A673 (cell line): ENCODE results near the gene TROAP. TPM values are rescaled to one million over a fixed set of nuclear protein-coding genes. Genes with fewer than 3 reads are reported as not detected.

ENCODE experiments used
- BruUV-seq: library from RNA; stranded (reverse); fragments of 400-500 nt; replicated peaks from 2 replicates; lab custom pipeline; 2021; lab: Mats Ljungman, UMichigan
- CTCF ChIA-PET: fragments of 300-600 bp; sonication (Branson Sonifier 250); formaldehyde crosslinking; loops from one replicate; lab custom pipeline; 2022; ENCODE audit warnings: antibody characterized with exemption; lab: Charles Lee
- POLR2A ChIA-PET: fragments of 300-600 bp; sonication (Branson Sonifier 250); formaldehyde crosslinking; loops from one replicate; lab custom pipeline; 2022; ENCODE audit warnings: antibody characterized with exemption; ENCODE audit not compliant: low non-redundant PET; lab: Charles Lee
- DNase-seq: peaks from one replicate; pipeline ENCODE4 v3.0.0-alpha.2; 2015; ENCODE audit warnings: low spot score
- H3K27ac ChIP-seq: fragments of 200-600 bp; sonication (generic); 2 replicates; pipeline ENCODE4 v1.5.1; 2016; ENCODE audit warnings: mixed run types, low read depth, mild to moderate bottlenecking, mixed read lengths, antibody characterized with exemption, low read length; ENCODE audit not compliant: poor library complexity, severe bottlenecking
- H3K27me3 ChIP-seq: fragments of 200-600 bp; sonication (generic); replicated peaks from 2 replicates; pipeline ENCODE4 v1.6.1; 2017; ENCODE audit warnings: mixed run types, low read depth, mild to moderate bottlenecking, mixed read lengths, antibody characterized with exemption, low read length; ENCODE audit not compliant: insufficient read depth, poor library complexity
- H3K36me3 ChIP-seq: fragments of 200-600 bp; sonication (generic); 2 replicates; pipeline ENCODE4 v1.6.1; 2016; ENCODE audit warnings: mixed run types, mild to moderate bottlenecking, mixed read lengths, antibody characterized with exemption, low read length; ENCODE audit not compliant: insufficient read depth, poor library complexity, severe bottlenecking
- H3K4me1 ChIP-seq: fragments of 200-600 bp; sonication (generic); 2 replicates; pipeline ENCODE4 v1.6.1; 2017; ENCODE audit warnings: mixed run types, mild to moderate bottlenecking, mixed read lengths, antibody characterized with exemption, low read length; ENCODE audit not compliant: insufficient read depth, poor library complexity, severe bottlenecking
- H3K4me3 ChIP-seq: fragments of 200-600 bp; sonication (generic); 2 replicates; pipeline ENCODE4 v1.5.1; 2016; ENCODE audit warnings: low read depth, mixed run types, mild to moderate bottlenecking, mixed read lengths, low read length; ENCODE audit not compliant: poor library complexity, severe bottlenecking
- H3K9me3 ChIP-seq: fragments of 200-600 bp; sonication (generic); 2 replicates; pipeline ENCODE4 v1.6.1; 2016; ENCODE audit warnings: mixed run types, low read depth, mild to moderate bottlenecking, mixed read lengths, antibody characterized with exemption, low read length; ENCODE audit not compliant: poor library complexity, severe bottlenecking
- CTCF ChIP-seq: fragments of 300-800, 200-600 bp; sonication (generic); conservative IDR thresholded peaks from 2 replicates; pipeline ENCODE4 v1.5.1; 2017; ENCODE audit warnings: low read depth, mild to moderate bottlenecking, antibody characterized with exemption, low read length, moderate library complexity, mixed read lengths
- EZH2 ChIP-seq: fragments of 200-600 bp; sonication (generic); IDR thresholded peaks from 2 replicates; pipeline ENCODE4 v1.6.1; 2017; ENCODE audit warnings: borderline replicate concordance, low read depth, mild to moderate bottlenecking, mixed read lengths, antibody characterized with exemption, low read length; ENCODE audit not compliant: poor library complexity, severe bottlenecking
- intact Hi-C: fragments of 100-400 bp; cut with micrococcal nuclease; formaldehyde crosslinking; loops from one replicate; pipeline ENCODE4 v1.10.0; 2022; ENCODE audit not compliant: unreplicated experiment
- total RNA-seq: library from RNA; stranded (reverse); gene quantifications from 2 replicates; pipeline ENCODE4 v1.2.3, GENCODE V29; 2021

Gene TROAP
- total RNA-seq, 1 experiment from 2014 or later, result 124 TPM

GRCh38 chr12:49274396-49275069 lies 48.5 kb upstream of the TROAP start:
- DNase-seq, result no peak
- intact Hi-C loops, result no loop called here
- Histone ChIP-seq H3K9me3 (no peaks in the 10 kb centered on the region), H3K4me3 (no peak overlapping the region), H3K36me3 (peaks cover 44% of the 10 kb centered on the region), H3K27me3 (no peaks in the 10 kb centered on the region), H3K27ac (no peak overlapping the region), H3K4me1 (peaks cover 2% of the 10 kb centered on the region)
- BruUV-seq, result no TSS peak
- POLR2A ChIA-PET, result no interaction called here
- CTCF ChIA-PET, result interaction anchor here (0.5 kb wide), 1 partner anchor 85 kb away, joined by 3 read pairs; no protein-coding TSS in a partner anchor
- no peak for TF ChIP-seq EZH2
- TF ChIP-seq CTCF, result no peak

GRCh38 chr12:49276304-49277290 lies 46.5 kb upstream of the TROAP start:
- Histone ChIP-seq H3K27me3 (no peaks in the 10 kb centered on the region), H3K4me3 (no peak overlapping the region), H3K4me1 (peaks cover 9% of the 10 kb centered on the region), H3K9me3 (no peaks in the 10 kb centered on the region), H3K27ac (no peak overlapping the region), H3K36me3 (peaks cover 23% of the 10 kb centered on the region)
- BruUV-seq, result no TSS peak
- CTCF ChIA-PET, result no interaction called here
- POLR2A ChIA-PET, result no interaction called here
- intact Hi-C loops, result no loop called here
- DNase-seq, result no peak
- TF ChIP-seq EZH2 (no peak), CTCF (no peak)

GRCh38 chr12:49277466-49277865 lies 45.6 kb upstream of the TROAP start:
- H3K36me3 ChIP-seq, result peaks cover 18% of the 10 kb centered on the region
- peaks cover 9% of the 10 kb centered on the region for H3K4me1 ChIP-seq
- ChIA-PET CTCF (no interaction called here), POLR2A (interaction anchor here (0.5 kb wide), 1 partner anchor 109 kb away, joined by 5 read pairs; no protein-coding TSS in a partner anchor)
- H3K27ac ChIP-seq, result no peak overlapping the region
- intact Hi-C loops, result no loop called here
- H3K9me3 ChIP-seq, result no peaks in the 10 kb centered on the region
- no peaks in the 10 kb centered on the region for H3K27me3 ChIP-seq
- DNase-seq, result no peak
- TF ChIP-seq CTCF (no peak), EZH2 (no peak)
- no TSS peak for BruUV-seq
- H3K4me3 ChIP-seq, result no peak overlapping the region
